IPS DF 4.7 (cell line): ENCODE results near the gene PHKG2.

Source experiments
- DNase-seq: peaks from one replicate; pipeline ENCODE4 v3.0.0-alpha.2; 2013; ENCODE audit warnings: low spot score; ENCODE audit errors: extremely low read depth

PHKG2 gene

GRCh38 chr16:30773826-30774225 is 25.6 kb downstream of the PHKG2 start:
- no peak for DNase-seq

GRCh38 chr16:30774367-30775130 is 26.3 kb downstream of the PHKG2 start:
- no peak for DNase-seq

DNA sequence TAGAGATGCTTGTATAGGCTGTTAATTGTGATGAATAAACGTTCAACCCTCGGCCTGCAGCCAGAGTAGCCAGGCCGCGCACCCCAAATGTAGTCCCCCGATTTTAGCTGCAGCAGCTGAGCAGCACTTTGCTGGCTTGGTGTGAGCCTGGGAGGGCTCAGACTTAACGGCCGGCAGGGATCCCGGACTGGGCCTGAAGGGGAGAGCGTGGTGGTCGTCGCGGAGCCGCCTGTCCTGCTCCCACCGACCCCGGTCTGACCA is 26.8 kb downstream of the PHKG2 start:
- no peak for DNase-seq

GRCh38 chr16:30775392-30776188 is 27.4 kb downstream of the PHKG2 start:
- DNase-seq, result peak; percentile 78

- DNase-seq, result no peak
Measured at GRCh38 chr16:30777591-30778297, 29.5 kb downstream of the PHKG2 start.

DNA sequence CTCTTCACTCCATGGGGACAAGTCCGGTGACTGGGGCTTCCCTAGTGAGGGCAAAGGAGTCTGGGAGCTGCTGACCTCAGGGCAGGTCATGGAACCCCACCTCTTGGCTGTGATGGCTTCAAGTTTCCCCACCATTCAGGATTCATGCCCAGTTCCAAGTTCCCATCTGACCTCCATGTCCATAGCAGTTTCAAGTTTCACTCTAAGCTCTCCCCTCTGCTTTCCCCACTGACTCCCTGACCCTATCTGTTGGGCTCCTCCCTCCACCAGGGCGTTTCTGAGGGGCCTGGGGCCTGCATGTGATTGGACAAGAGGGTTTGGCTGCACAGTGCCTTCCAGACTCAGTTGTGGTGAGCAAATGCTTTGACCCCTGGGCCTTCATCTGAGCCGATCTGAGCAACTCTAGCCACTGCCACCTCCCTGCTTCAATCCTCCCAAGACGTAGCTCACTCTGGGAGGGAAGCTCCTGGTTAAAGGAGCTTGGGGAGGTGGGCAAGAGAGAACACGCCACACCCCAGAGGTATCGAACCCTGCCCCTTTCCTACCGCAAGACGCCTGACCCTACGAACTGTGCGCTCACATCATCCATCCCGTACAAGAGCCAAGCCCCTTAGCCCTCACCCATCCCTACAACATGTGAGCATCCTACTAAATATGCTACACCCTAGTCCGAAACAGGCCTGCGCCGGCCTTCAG is 30.5 kb downstream of the PHKG2 start:
- DNase-seq, result no peak

GRCh38 chr16:30779596-30779995 is 31.4 kb downstream of the PHKG2 start:
- DNase-seq, result no peak

DNA sequence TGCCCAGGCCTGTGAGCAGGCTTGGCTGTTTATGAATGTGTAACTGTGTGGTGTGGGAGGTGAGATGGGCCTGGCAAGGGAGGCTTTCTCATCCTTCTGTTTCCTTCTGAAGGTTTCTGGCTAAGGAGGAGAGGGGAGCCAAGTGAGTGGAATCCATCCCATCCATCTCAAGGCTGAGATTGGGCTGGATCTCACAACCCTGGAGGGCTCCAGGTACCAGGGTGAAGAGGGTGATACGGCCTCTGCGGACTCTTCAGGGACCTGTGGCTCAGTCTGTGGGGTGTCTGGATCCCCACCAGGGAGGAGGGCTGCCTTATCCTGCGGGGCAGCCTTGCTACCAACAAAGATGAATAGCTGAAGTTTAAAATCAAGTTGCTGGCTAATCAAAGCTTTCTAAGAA is 31.8 kb downstream of the PHKG2 start:
- DNase-seq, result no peak

GRCh38 chr16:30780549-30780948 is 32.3 kb downstream of the PHKG2 start:
- no peak for DNase-seq

DNA sequence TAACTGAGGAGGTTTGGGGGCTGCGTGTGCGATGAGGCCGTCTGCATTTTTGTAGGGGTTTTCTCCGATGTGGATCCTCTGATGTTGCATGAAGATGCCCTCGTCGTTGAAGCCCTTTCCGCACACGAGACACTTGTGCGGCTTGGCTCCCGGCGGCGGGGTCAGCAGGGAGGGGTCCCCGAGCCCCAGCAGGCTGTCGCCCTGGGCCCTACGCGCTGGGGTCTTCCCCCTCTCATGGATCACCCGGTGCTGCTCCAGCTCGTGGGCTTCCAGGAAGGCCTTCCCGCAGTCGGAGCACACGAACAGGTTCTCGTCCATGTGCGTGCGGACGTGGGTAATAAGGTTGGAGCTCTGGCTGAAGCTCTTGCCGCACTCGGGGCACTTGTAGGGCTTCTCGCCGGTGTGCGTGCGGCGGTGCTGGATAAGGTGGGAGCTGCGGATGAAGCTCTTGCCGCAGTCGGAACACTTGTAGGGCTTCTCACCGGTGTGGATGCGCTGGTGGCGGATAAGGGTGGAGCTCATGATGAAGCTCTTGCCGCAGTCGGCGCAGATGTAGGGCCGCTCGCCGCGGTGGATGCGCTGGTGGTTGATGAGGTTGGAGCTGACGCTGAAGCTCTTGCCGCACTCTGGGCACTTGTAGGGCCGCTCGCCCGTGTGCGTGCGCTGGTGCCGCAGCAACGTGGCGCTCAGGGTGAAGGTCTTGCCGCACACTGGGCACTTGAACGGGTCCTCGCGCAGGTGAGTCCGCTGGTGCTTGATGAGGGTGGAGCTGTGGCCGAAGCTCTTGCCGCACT is 34.5 kb downstream of the PHKG2 start:
- no peak for DNase-seq

- no peak for DNase-seq
Measured at GRCh38 chr16:30783280-30784109, 35.3 kb downstream of the PHKG2 start.

DNA sequence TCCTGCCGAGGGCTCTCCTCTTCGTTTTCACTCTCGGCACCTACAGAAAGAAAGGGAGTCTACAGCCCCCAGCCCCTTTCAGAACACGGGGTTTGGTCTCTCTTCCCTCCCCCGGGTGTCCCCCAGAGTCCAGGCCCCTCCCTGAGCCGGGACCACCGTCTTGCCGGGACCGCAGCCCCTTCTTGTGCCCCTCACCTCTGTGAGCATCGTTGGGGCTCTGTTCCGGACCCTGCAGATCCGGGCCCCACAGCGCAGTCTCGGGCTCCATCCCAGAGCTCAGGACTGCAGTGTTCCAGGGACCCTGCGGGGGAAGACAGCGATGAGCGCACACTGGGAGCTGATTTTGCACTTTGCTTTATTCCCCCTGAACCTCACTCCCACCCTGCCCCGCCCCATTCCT is 36.0 kb downstream of the PHKG2 start:
- no peak for DNase-seq

DNA sequence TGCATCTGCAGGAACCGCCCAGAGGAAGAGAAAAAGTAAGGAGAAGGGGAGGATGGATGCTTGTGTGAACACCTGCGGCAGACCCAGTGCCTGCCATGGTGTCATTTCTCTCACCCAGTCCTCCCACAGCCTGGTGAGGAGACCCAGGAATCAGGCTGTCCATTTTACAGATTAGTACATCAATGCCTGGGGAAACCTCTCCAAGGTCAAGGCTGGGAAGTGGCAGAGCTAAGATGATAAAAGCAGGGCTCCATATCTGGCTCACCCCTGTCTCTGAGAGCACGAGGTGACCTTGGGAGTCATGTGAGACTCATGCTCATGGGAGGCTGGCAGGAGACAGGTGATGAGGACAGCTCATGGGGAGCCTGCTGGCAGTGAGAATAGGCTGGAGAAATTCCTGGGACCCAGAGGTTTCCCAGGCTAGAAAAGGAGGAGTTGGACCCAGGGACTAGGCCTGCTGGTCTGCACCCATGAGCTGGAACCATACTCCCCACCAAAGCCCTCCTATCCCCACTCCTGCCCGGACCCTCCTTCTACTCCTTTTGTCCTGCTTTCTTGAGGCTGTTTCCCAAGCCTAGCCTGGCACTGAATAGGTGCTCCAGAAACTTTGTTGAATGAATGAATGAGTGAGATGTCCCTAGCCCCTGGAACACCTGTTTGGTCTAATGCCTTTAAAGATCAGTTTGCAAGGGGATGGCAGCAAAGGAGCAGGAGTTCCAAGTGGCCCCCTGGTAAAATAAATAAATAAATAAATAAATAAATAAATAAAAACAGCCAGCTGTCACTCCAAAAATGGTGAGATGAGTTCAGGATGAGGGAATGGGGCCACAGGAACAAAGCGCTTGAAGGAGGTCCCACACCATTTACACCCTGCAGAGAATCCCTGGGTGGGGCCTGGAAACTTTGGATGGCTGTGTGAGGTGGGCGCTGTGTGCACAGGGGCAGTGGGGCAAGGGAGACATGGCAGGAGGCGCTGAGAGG is 37.2 kb downstream of the PHKG2 start:
- DNase-seq, result no peak

- DNase-seq, result no peak
Measured at GRCh38 chr16:30786115-30786935, 38.1 kb downstream of the PHKG2 start.

DNA sequence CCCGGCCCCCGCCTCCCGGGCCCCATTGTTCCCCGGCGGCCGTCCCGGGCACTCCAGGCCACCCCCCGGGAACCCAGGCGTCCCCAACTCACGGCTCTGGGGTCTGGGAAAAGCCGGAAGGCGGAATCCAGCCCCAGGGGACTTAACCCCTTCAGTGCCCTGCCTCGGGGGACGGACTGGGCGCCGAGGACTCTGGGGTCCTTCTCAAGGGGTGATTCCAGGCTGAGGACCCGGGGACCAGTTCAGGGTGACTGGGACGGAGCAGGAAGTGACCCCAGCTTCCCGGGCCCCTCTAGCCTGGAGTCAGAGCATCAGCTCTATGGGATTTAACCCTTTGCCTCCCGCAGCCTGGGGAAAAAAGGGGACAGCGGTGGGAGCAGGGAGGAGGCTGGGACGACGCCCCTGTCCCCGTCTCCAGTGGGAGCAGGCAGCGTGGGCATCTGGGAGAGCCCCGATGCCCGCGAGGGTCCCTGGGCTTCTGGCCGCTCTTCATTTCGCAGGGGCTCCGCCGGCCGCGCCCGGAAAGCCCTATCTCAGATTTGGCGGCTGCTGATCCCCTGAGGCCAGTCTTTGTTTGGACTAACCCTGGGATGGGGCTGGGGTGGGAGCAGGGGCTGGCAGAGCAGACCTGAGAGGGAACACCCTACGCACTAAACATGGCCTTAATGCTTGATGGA is 38.8 kb downstream of the PHKG2 start, which contains the start of gene ZNF629:
Gene ZNF629, minus strand, starts transcription at position 270 of the 677 bp plus-strand sequence. CDS start 2,723 bp downstream, outside the sequence.
- no peak for DNase-seq

GRCh38 chr16:30787613-30788378 is 39.6 kb downstream of the PHKG2 start:
- DNase-seq, result no peak
